C4-2B (cell line): ENCODE results near the gene ME1.

ENCODE experiments used
- CTCF ChIP-seq: fragments of 450-650 bp; conservative IDR thresholded peaks from 2 replicates; pipeline ENCODE4 v1.5.1; 2017; ENCODE audit warnings: mild to moderate bottlenecking
- ZFX ChIP-seq: fragments of 450-650 bp; IDR thresholded peaks from 2 replicates; pipeline ENCODE4 v1.6.1; 2017

- TF ChIP-seq CTCF (no peak), ZFX (no peak)
Measured at GRCh38 chr6:83411731-83412130, 19.1 kb downstream of the ME1 start.
